Fibroblast of lung (primary cell): ENCODE measurements around the gene EPHB1.

Source experiments
- EZH2 ChIP-seq: IDR thresholded peaks from 2 replicates; pipeline ENCODE4 v1.5.1; 2012; ENCODE audit warnings: low read length, control low read depth, mild to moderate bottlenecking; ENCODE audit errors: missing control alignments
- TF ChIP-seq, protein P1 (sequence below), 2 donors: IDR thresholded peaks in 1 of 2; conservative IDR thresholded peaks in 1 of 2; 1 replicate in 1 of 2; 2 replicates in 1 of 2; pipeline ENCODE4 v1.5.1; 2011 to 2012; ENCODE audit warnings: low read length in 2 of 2, control low read depth in 1 of 2, inconsistent platforms in 1 of 2, low read depth in 1 of 2, mild to moderate bottlenecking in 1 of 2

DNA sequence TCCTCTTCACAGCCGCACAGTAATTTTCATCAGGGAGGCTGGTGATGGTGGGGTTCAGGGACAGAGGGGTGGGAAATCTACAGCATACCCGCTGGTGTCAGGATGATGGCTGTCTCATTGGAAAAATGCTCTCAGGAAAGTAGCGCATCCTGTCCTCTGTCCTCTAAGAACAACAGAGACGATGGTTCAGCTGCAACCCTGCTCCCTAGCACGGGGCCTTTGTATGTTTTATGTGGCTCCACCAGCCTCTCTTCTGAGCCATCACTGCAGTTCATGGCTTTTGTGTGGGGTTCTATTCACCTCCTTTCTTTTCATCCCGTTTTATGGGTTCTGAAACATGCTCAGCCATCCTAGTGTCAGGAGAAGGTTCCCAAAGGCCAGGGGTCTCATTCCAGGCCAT lies 68.9 kb downstream of the EPHB1 start:
- TF ChIP-seq EZH2, result no peak
- TF ChIP-seq, protein P1, sequence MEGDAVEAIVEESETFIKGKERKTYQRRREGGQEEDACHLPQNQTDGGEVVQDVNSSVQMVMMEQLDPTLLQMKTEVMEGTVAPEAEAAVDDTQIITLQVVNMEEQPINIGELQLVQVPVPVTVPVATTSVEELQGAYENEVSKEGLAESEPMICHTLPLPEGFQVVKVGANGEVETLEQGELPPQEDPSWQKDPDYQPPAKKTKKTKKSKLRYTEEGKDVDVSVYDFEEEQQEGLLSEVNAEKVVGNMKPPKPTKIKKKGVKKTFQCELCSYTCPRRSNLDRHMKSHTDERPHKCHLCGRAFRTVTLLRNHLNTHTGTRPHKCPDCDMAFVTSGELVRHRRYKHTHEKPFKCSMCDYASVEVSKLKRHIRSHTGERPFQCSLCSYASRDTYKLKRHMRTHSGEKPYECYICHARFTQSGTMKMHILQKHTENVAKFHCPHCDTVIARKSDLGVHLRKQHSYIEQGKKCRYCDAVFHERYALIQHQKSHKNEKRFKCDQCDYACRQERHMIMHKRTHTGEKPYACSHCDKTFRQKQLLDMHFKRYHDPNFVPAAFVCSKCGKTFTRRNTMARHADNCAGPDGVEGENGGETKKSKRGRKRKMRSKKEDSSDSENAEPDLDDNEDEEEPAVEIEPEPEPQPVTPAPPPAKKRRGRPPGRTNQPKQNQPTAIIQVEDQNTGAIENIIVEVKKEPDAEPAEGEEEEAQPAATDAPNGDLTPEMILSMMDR (conservative IDR thresholded peaks at IDR 0.05 in 1 of 2, IDR thresholded peaks at IDR 0.05 in 1 of 2; ENCODE audit: low read depth in 1 of 2, low read length in 2 of 2), result no peak
